Midbrain (tissue), 1 donor: ENCODE results near the gene NUDCD3.

Source experiments
- DNase-seq: peaks from one replicate; lab custom pipeline; 2025; lab: John Stamatoyannopoulos, UW

The NUDCD3 gene

GRCh38 chr7:44490351-44491200, at the start of gene NUDCD3:
TSS of gene NUDCD3 (minus strand) at chr7:44490658. CDS start at chr7:44490600, 58 bp downstream.
- peak; percentile 88 for DNase-seq

GRCh38 chr7:44539669-44540506, 49.4 kb upstream of the NUDCD3 start:
- DNase-seq = no peak

GRCh38 chr7:44538798-44539668, 48.6 kb upstream of the NUDCD3 start:
- no peak for DNase-seq

- no peak for DNase-seq
These were observed 47.8 kb upstream of the NUDCD3 start for GRCh38 chr7:44538093-44538797.

GRCh38 chr7:44537442-44537841, 47.0 kb upstream of the NUDCD3 start:
- DNase-seq = no peak

- no peak for DNase-seq
These were observed 45.6 kb upstream of the NUDCD3 start for GRCh38 chr7:44536090-44536489.

- DNase-seq = no peak
These were observed 45.0 kb upstream of the NUDCD3 start for GRCh38 chr7:44535348-44536064.

GRCh38 chr7:44534501-44534900, 44.0 kb upstream of the NUDCD3 start:
- no peak for DNase-seq

- no peak for DNase-seq
These were observed 43.6 kb upstream of the NUDCD3 start for GRCh38 chr7:44534087-44534486.

- no peak for DNase-seq
These were observed 43.0 kb upstream of the NUDCD3 start for GRCh38 chr7:44533301-44534055.

GRCh38 chr7:44531421-44532380, 41.2 kb upstream of the NUDCD3 start:
- DNase-seq = no peak

- DNase-seq = no peak
These were observed 40.5 kb upstream of the NUDCD3 start for GRCh38 chr7:44530990-44531389.

- DNase-seq = no peak
These were observed 34.4 kb upstream of the NUDCD3 start for GRCh38 chr7:44524811-44525388.

- no peak for DNase-seq
These were observed 31.9 kb upstream of the NUDCD3 start for GRCh38 chr7:44522315-44522714.

- no peak for DNase-seq
These were observed 31.1 kb upstream of the NUDCD3 start for GRCh38 chr7:44521347-44522095.

GRCh38 chr7:44520574-44520973, 30.1 kb upstream of the NUDCD3 start:
- DNase-seq = no peak

GRCh38 chr7:44519546-44519945, 29.1 kb upstream of the NUDCD3 start:
- no peak for DNase-seq

GRCh38 chr7:44518761-44519160, 28.3 kb upstream of the NUDCD3 start:
- no peak for DNase-seq
